Cerebellar nuclear complex (tissue), 1 donor: ENCODE results near the gene ADGRG6.

ENCODE experiments used
- DNase-seq, 2 experiments: peaks; one replicate each; lab custom pipeline; 2025; lab: John Stamatoyannopoulos, UW

The ADGRG6 gene

GRCh38 chr6:142291512-142291911, 10.3 kb upstream of the ADGRG6 start:
- no peak for DNase-seq

DNA sequence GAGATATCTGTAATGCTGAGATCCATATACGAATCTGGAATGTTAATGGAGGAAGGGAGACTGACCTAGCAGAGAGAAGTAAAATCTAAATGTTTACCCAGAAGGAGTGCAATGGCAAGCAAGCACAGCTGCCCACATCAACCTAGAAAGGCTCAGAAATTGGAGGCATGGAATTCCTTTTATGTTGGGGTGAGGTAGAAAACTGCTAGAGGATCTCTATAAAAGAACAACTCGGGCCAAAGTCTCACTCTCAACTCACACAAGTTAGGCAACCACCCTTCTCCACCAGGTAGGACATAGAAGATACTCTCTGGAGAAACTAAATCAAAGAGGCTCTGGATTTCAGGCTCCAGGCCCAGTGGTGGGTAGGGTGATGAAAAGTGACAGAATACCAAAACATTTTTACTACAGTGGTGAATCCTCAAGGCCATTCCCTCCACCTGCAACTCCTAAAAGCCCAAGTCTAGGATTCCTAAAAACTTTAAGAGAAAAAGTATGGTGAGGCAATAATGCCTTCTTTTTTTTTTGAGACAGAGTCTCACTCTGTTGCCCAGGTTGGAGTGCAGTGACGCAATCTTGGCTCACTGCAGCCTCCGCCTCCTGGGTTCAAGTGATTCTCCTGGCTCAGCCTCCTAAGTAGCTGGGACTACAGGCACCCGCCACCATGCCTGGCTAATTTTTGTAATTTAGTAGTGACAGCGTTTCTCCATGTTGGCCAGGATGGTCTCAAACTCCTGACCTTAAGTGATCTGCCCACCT, 9.5 kb upstream of the ADGRG6 start:
- DNase-seq = no peak

DNA sequence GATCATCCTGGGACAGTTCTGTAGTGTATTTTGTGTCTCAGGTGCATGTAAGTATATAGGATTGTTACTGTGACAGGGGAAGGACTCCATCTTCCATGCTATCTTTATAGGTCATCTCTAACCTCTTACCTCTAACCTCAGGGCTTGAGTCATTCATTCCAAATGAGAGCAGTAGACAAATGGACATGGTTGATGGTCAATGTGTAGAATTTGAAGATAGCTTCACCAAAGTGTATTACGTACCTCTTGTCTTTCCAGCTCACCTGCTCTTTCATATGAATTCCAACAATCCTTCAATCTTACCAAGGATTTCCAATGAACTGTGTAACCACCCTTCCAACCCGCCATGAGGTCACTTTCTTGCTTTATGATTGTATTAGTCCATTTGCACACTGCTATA, 8.7 kb upstream of the ADGRG6 start:
- DNase-seq = no peak

DNA sequence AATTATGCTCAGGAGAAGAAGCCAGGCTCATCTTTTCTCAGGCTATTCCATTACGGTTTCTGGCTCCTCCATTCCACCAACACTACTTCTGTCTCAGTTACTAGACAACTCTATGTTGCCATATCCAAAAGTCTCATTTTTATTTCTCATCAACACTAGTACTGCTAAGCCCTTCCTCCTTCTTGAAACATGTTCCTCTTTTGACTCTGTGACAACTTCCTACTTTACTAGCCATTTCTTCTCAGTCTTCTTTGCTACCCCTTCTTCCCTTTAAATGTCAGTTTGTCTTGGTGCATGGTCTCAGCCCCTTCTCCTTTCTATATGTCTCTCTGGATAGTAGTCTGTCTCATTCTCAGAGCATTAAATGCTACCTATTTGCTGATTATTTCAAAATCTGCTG, 7.1 kb upstream of the ADGRG6 start:
- no peak for DNase-seq

DNA sequence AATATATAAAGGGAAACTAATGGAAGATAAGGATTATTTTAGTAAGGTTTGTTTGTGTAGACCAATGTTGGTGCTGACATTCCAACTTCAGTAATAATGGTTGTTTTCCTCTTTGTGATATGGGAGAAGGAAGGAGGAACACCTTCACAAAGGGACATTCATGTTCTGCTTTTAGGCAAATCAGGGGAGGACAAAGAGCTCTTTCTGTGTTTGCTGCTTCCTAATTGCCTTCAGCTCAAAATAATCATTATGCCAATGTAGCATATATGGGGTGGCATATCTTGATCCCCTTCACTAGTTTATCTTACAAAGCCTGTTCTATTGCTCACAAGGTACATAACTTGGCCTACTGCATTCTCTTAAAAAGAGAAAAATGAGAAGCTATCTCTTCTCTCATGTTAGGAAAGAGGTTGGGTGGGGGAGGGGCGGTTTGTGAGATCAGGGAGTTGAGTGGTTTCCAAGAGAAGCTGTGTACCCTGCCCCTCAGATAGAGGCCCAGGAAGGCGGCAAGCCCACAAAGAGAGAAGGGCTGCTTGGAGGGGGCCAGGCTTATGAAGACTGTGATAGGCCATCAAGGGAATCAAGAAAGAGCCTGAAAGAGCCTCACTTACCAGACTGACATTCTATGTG, 4.7 kb upstream of the ADGRG6 start:
- no peak for DNase-seq

- DNase-seq = no peak
Observed at GRCh38 chr6:142297605-142297995, 4.2 kb upstream of the ADGRG6 start.

- DNase-seq = no peak
Observed at GRCh38 chr6:142297996-142298753, 3.6 kb upstream of the ADGRG6 start.

DNA sequence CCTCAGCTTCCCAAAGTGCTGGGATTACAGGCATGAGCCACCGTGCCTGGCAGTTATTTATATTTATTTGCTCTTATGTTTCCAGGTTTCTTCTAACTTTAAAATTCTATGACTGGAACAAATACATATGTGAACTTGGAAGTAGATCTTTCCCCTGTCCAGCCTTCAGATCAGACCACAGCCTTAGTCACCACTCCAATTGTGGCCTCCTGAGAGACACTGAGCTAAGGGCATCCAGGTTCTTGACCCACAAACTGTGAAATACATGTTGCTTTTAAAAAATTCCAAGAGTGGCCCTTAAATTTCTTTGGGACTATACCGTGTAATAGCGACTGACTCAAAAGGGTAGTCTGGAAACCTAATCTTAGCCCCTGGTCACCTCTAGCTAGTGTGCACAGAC, 1.5 kb upstream of the ADGRG6 start:
- DNase-seq = no peak

DNA sequence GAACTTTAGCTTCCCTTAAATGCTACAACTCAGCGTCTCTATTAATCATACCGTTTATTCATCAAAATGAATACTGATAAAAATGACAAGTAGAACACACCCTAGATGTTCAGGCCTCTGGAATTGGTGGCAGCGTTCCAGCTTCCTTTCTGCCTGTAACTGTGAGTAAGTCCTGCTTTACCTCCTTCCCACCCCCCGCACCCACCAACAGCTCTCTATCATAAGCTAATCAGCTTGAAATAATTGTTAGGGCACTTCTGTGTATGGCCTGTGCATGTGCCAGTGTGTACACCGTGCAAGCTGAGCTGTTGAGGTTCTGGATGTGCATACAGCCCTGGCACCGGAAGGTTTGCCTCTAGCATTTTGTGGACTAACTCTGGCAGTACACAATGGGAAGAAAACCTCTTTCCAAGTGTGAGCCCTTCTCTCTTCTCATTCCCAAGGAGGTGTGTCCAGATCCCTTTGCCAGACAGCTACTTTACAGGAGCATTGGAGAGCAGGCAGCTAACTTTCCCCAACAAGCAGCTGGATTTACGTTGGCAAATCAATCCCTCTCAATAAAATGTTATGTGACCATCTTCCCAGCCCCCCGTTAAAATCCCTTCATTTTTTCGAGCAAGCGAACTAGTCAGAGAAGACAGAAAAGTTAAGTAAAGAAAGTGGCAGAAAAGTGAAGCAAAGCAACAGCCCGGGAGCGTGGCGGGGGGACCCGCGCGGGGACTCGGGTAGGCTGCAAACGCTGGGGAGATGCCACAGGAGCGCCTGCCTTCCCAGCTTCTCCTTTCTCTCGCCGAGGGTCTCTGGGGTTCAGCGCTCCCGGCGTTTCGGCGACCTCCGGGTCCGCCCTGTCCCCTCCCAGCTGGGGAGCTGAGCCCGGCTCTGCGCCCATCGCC, 803 bp upstream of the ADGRG6 start:
- DNase-seq = no peak

DNA sequence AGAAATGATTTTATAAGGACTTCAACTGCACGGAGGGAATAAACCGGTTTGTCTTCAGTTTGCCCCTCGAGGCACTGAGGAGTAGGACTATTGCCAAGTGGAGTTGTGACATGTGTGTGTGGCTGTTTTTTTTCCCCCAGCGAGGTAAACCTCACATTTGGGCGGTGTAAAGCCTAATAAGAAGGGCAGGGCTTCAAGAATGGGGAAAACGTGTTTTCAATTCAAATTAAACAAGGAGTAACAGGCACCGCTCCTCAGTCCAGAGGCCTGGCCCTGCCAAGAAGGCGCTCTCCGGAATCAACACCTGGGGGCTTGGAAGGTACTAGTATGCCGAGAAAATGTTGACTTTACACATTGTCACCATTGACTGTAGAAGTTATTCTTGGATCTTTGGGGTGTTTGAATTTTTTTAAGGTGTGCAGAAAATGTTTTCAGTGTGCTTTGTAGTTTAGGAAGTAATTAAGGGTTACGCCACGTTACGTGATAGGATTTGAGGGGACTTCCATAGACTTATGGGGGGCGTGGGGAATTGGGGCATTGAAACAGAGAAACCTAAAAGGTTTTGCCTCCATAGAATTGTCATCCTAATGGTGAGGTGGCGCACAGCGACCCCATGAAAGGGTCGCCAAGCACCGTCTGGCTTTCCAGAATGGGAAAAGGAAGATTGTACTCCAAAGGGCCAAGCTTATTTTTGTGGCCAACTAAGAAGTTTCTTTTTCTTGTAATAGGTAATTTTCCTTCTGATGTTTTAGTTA, 791 bp downstream of the ADGRG6 start:
- DNase-seq = no peak

DNA sequence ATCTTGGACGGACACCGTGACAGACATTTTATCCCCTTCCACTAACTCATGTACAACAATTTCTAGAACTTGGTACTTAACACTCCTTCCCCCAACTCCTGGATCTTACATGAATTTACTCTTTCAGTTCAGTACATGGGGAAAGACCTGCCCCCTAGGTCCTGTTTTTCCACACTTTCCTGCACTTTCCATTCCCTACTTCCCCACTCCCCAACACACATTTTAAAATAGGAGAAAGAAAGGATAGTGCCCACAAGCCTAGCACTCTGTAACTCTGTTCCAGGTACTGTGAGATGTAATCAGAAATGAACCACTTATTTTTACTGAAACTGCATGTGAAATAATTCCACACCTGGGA, 1.3 kb downstream of the ADGRG6 start:
- no peak for DNase-seq

DNA sequence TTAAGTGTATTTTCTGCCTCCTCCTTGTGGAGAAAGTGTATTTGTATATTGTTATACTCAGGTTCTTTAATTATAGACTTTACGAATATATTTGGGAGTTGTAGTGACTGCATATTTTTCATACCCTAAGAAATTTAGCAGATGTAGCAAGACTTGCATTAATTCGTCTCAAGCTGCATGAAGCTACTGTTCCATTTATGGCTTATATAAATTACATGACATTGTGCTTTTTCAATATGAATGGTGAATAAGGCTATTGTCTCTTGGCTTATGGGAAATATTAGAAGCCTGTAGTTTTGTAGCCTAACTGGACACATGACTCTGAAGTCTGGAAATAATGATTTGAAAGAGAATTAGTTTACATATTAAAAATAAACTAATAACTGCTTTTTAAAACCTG, 2.4 kb downstream of the ADGRG6 start:
- DNase-seq = no peak

GRCh38 chr6:142306736-142307135, 4.9 kb downstream of the ADGRG6 start:
- no peak for DNase-seq

DNA sequence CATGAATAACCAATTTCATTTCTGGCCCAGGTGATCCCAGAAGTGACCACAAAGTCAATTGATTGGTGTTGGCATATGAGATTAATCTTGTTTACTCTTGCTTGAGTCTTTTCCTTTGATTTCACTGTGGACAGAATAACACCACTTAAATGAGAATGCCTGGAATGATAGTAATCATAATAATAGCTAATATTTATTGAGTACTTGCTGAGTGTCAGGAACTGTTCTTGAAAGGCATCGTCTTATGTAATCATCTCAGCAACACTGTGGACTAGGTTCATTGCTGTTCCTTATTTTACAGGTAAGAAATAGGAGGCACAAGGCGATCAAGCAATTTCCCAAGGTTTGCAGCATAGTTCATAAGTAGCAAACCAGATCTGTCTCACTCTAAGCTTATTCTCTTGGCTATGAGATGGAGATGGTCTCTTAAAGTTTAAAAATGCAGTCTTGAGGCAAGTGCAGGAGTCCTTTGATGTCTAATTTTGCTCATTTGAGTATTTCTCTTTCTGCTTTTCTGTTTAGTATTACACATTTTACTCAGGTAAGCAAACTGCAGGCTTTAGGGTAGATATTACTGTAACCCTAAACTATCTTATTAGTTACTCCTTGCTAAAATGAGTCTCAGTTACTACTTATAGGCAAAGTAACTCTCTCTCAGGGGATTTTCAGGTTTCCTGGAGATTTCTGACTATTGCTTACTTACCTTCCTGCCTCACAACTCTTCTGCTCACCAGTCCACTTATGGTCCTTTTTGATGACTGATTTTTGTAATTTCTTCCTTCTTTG, 6.3 kb downstream of the ADGRG6 start:
- DNase-seq = no peak

- DNase-seq = no peak
Observed at GRCh38 chr6:142309426-142309825, 7.6 kb downstream of the ADGRG6 start.

- DNase-seq = no peak
Observed at GRCh38 chr6:142313284-142313683, 11.5 kb downstream of the ADGRG6 start.

DNA sequence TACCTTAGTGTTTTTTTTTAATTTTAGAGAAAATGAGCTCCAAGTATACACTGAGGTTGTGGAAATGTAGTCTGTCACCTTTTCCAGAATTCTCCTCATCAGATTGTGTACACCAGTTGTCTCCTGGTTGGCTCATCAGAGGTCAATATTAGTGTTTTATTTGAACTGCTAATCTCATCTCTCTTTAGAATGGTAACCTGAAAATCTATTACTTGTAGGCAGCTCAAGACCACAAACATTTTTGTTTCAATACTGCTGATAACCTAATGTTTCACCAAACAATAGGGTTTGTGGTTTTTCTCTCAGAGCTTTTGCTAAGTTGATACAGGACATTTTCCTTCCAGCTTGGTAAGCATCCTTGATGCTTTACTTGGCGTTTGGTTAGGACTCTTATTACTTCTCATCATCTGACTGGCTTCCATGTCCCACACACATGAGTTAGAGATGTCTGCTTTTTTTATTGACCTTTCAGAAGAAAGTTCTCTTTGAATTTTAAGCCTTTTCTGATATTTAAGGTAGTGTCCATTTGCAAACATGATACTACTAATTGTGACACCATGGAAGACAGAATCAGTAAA, 15.1 kb downstream of the ADGRG6 start:
- DNase-seq = no peak

DNA sequence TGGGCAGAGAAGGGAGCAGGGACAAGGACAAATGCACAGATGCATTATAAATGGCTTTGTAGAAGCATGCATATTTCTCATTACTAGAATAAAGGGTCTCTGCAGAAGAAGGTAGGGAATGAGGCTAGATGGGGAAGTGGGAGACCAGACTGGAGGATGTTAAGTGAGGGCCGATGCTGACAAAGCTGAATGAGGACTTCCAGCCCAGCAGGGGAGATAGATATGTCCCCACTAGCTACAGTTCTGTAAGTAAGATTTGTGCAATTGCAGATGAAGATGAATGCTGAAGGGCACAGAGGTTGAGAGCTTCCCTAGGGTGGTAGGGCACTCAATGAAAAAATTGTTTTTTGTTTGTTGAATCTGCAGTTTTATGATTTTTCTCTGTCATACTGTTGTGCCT, 16.9 kb downstream of the ADGRG6 start:
- no peak for DNase-seq

DNA sequence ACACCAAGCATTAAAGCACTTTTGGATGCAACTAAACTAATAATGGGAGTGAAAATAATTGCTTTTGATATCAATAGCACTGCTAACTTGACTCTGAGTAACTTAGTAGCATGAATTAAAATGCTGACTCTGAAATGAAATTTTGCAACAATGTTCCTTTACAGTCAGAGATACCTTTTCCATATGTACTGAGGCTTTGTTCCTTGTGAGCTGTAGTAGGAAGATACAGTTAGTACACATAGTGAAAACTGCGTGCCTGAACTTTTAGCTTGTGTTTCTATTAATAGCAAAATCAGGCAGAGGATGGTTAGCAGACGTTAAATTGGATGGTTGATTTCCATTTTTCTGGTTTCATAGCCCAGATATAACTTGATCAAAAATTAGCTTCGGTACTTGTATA, 18.6 kb downstream of the ADGRG6 start:
- no peak for DNase-seq

- DNase-seq = no peak
Observed at GRCh38 chr6:142321451-142321850, 19.6 kb downstream of the ADGRG6 start.
